BJ (cell line): ENCODE results near the gene HIVEP3. TPM values are rescaled to one million over a fixed set of nuclear protein-coding genes. Genes with fewer than 3 reads are reported as not detected.

ENCODE experiments used
- CTCF ChIA-PET: fragments of 350-600 bp; formaldehyde crosslinking; extraction: SDS; loops from one replicate; lab custom pipeline; 2021; ENCODE audit warnings: antibody characterized with exemption, inconsistent platforms; lab: Yijun Ruan, JAX
- POLR2A ChIA-PET: fragments of 300-600 bp; sonication (Branson Sonifier 250); formaldehyde crosslinking; extraction: SDS; loops from one replicate; lab custom pipeline; 2021; ENCODE audit warnings: antibody characterized with exemption; lab: Charles Lee
- DNase-seq: peaks from one replicate; pipeline ENCODE4 v3.0.0-alpha.2; 2011; ENCODE audit warnings: low read depth
- H3K27me3 ChIP-seq: 2 replicates; pipeline ENCODE4 v1.6.0; 2011; ENCODE audit warnings: low read length; ENCODE audit not compliant: control insufficient read depth, insufficient read depth
- H3K36me3 ChIP-seq: 2 replicates; pipeline ENCODE4 v1.5.1; 2011; ENCODE audit warnings: low read length; ENCODE audit not compliant: control insufficient read depth, insufficient read depth
- H3K4me3 ChIP-seq: 2 replicates; pipeline ENCODE4 v1.5.1; 2011; ENCODE audit warnings: low read depth, mild to moderate bottlenecking, control low read depth, low read length
- CTCF ChIP-seq: IDR thresholded peaks from 2 replicates; pipeline ENCODE4 v1.5.1; 2011; ENCODE audit warnings: low read depth, mild to moderate bottlenecking, control low read depth, inconsistent platforms, low read length, moderate library complexity; ENCODE audit not compliant: insufficient read depth
- polyA plus RNA-seq: library from polyadenylated mRNA; depleted of rRNA; stranded (reverse); fragments of >200 nt; gene quantifications from 2 replicates; pipeline ENCODE4 v1.2.3, GENCODE V29; 2011

Gene HIVEP3
- polyA plus RNA-seq, 1 experiment = 4.0 TPM

GRCh38 chr1:41691424-41691823, 227.3 kb downstream of the HIVEP3 start:
- H3K4me3 ChIP-seq = no peak overlapping the region
- ChIA-PET CTCF (no interaction called here), POLR2A (no interaction called here)
- H3K36me3 ChIP-seq = no peaks in the 10 kb centered on the region
- no peak for TF ChIP-seq CTCF
- no peak for DNase-seq
- no peaks in the 10 kb centered on the region for H3K27me3 ChIP-seq

- Histone ChIP-seq H3K27me3 (no peaks in the 10 kb centered on the region), H3K4me3 (no peak overlapping the region), H3K36me3 (no peaks in the 10 kb centered on the region)
- ChIA-PET POLR2A (no interaction called here), CTCF (interaction anchor here (1.1 kb wide), 1 partner anchor 9 kb away, joined by 3 read pairs; no protein-coding TSS in a partner anchor)
- DNase-seq = no peak
- TF ChIP-seq CTCF = no peak
Measured at GRCh38 chr1:41690331-41690730, 228.4 kb downstream of the HIVEP3 start.

- no peak overlapping the region for H3K4me3 ChIP-seq
- H3K27me3 ChIP-seq = no peaks in the 10 kb centered on the region
- no peak for TF ChIP-seq CTCF
- POLR2A ChIA-PET = no interaction called here
- CTCF ChIA-PET = no interaction called here
- H3K36me3 ChIP-seq = no peaks in the 10 kb centered on the region
- no peak for DNase-seq
Measured at GRCh38 chr1:41689558-41689981, 229.2 kb downstream of the HIVEP3 start.

GRCh38 chr1:41689139-41689538, 229.6 kb downstream of the HIVEP3 start:
- ChIA-PET CTCF (no interaction called here), POLR2A (no interaction called here)
- TF ChIP-seq CTCF = no peak
- Histone ChIP-seq H3K4me3 (no peak overlapping the region), H3K27me3 (no peaks in the 10 kb centered on the region), H3K36me3 (no peaks in the 10 kb centered on the region)
- no peak for DNase-seq

GRCh38 chr1:41687007-41687406, 231.7 kb downstream of the HIVEP3 start:
- POLR2A ChIA-PET = no interaction called here
- H3K36me3 ChIP-seq = no peaks in the 10 kb centered on the region
- DNase-seq = no peak
- CTCF ChIA-PET = interaction anchor here (1.3 kb wide), 1 partner anchor 8 kb away, joined by 3 read pairs; no protein-coding TSS in a partner anchor
- no peak overlapping the region for H3K4me3 ChIP-seq
- TF ChIP-seq CTCF = no peak
- no peaks in the 10 kb centered on the region for H3K27me3 ChIP-seq
